DMS153 treated with DMSO at 0.1 percent for 48 hours (cell line): ENCODE measurements around the gene UNC79.

Experiments used
- DNase-seq: peaks from one replicate; lab custom pipeline; 2025; ENCODE audit not compliant: unreplicated experiment; lab: John Stamatoyannopoulos, UW

Gene UNC79

DNA sequence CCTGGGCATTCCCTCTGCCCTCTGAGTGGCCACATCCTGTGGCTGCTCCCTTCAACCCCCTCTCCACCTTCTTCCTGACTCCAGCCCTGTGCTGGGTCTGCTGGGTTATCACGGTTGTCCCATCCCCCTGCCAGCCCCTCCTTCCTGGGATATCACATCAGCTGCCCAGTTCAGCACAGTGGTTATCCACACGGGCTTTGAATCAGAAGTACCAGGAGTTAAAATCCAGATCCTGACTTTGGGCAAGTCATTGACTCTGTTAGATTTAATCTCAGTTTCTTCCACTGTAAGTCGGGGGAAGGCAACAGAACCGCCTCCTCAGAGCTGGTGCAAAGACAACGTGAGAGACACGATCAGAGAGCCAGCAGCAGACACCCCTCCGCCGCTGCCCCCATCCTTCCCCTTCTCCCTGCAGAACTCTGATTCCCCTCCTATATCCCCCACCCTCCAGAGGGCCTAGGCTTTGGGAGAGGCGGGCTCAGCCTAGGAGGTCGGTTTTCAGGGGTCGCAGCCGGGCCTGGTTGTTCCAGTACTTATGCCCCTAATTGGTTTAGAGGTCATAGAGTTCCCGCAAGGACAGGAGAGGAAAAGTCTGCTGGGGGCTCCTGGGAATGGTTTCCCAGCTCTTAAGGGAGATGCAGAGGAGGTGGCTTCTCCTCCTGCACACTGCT, 315.0 kb downstream of the UNC79 start:
- DNase-seq: no peak

DNA sequence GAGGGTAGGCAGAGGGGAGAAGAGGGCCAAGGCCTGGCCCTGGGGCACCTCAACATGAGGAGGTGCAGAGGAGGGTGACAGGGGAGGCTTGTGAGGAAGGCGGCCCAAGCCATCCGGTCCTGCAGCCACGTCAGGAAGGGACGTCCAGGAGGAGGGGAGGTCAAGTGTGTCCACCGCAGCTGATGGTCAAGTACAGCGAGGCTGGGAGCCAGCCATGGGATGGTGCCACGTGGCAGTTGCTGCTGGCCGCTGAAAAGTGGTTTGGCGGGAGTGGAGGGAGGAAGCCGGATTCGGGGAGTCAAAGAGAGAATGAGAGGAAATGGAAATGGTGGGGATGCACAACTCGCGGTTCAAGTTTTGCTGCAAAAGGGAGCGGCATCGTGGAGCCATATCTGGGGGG, 316.4 kb downstream of the UNC79 start:
- DNase-seq: no peak

DNA sequence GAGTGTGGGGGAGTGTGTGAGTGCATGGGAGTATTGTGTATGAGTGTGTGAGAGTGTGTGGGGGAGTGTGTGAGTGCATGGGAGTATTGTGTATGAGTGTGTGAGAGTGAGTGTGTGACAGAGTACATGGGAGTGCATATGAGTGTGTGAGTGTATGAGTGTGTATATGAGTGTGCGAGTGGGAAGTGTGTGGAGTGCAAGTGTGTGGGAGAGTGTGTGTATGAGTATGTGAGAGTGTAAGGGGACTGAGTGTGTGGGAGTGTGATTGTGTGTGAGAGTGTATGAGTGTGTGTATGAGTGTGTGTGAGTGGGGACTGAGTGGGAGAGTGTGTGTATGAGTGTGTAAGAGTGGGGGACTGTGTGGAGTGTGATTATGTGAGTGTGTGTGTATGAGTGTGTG, 316.8 kb downstream of the UNC79 start:
- no peak for DNase-seq

DNA sequence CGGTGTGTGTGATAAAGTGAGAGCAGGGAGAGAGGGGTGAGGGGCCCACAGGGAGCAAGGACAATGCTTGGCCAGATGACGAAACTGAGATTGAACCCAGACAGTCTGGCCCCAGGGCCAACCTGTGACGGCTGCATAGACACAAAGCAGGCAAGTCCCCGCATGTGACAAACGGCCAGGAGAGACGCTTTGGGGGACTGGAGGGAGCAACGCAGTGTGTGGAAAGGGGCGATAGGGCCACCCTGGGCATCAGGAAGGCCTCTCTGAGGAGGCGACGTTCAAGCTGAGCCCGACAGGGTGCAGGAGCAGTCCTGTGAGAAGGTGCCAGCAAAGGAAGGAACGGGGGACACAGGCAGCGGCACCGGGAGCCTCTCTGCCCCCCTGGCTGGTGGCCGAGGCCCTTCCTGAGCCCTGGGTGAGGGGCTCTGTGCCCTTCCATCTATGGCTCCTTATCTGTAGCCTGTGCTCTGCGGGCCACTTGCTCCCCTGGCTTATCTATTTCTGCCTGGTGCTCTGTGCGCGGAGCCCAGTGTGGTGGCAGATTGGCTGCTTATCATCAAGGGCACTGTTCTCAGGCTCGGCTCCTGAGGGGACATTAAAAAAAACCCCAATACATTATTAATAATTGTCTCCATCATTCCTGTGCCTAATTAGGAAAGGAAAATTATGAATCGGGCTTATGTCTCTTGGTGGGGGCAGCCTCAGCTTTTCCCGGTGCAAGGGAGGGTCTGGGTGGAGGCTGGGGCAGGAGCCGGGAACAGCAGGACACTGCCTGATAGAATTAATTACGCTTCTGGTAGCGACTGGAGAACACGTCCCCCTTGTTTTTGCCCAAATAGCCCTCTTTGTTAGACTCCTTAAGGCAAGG, 317.7 kb downstream of the UNC79 start:
- no peak for DNase-seq

DNA sequence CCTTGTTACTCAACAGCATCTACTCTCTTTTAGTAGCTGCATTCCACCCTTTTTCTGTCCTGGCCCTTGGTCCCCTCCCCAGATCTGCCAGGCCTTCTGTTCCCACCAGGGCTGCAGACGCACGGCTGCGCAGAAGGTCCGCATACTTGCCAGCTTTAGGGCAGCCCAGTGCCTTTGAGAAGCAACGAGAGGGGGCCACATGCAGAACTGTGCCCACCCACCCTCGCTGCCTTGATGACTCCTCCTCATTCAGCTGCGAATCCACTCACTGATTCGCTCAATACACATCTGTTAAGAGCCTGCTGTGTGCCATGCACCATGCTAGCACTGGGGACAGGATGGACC, 318.3 kb downstream of the UNC79 start:
- no peak for DNase-seq

DNA sequence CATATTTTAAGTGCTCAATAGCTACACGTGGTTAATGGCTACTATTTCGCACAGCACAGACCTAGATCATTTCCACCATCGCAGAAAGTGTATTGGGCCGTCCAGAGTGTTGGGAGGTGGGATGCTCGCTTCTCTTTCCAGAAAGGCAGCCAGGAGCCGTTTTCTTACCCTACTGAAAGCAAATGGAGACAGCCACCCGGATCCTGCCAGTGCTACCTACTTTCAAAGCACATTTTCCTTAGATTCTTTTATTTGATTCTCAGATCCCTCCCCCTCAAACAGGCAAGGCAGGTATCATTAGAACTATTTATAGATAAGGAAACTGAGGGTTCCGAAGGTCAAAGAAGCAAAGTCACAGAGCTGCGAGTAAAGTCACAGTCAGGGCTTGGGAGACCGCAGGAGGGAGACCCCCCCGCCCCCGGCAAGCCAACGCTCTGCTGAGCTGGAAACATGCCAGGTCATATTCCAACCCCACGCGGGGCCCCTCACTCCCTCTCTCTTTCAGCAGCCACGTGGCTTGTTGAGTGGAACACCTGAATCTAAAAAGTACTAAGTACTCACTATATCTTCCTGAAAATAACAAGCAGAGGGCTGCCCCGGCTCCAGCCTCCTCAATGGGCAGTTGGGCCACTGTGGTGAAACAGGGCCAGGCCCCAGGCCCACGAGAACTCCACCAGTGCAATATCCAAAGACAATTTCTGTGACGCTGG, 321.4 kb downstream of the UNC79 start:
- DNase-seq: no peak

DNA sequence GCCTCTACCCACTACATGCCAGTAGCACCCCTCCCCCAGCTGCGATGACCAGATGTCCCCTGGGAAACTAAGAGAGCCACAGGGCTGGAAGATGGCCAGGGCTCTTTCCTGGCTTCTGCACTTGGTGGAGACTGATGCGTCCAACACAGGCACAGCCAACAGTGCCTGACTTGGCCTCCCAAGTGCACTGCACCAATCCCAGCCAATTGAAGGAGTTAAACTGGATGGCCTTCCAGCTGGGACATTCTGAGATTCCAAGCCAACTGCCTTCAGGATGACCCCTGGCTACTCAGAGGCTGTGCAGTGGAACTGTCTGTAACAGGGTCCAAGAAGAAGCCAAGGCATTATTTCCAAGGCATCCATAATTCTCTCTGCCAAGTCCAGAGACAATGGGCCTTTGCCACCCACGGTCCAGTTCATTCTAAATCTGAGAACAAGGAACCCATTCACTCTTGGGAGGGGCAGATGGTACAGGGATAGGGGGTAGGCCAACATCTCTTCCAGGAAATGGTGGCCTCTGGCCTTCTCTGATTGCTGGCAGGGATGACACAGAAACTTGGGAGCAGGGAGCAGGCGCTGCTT, 322.3 kb downstream of the UNC79 start:
- no peak for DNase-seq

DNA sequence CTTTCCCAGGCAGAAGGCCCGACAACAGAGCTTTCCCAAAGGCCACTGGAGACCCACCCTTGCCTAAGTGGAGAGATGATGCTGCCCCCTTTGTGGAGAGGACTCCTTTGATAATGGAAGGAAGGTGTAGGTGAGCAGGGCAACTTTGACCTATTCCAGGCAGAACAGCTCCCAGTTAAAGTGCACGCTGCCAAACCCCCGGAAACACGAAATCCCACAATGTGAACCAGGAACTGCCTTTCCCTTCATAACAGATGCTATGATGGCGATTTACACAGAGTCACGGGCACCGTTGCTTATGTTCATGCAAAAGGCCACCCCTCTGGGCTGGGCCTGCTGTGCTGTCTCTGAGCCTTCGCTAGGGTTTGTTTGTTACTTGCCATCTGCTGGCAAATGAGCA, 322.9 kb downstream of the UNC79 start:
- no peak for DNase-seq

DNA sequence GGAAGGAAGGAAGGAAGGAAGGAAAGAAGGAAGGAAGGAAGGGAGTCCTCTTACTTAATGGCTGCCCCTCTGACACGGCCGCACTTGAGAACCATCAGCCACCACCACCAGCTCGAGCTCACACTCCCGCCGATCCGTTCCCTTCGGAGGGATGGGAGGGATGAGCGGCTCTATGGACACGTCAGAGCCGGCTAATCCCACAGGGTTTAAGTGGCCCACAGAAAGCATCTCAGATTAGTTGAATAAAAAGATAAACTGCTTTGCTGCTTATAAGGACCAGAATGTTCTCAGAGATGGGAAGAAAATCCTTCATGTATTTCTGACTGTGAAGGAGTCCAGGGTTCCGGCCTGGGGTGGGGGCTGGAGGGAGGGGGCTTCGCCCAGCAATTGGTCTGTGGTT, 326.5 kb downstream of the UNC79 start:
- no peak for DNase-seq
